IMR-90 (cell line): ENCODE data around the gene NPAS3. TPM values are rescaled to one million over a fixed set of nuclear protein-coding genes. Genes with fewer than 3 reads are reported as not detected.

ENCODE experiments used
- ATAC-seq: fragments of 200-7000 bp; cut with Tn5 transposase; 2 replicates; pipeline ENCODE4 v1.9.1; 2020; ENCODE audit warnings: low read depth, mild to moderate bottlenecking, moderate library complexity
- BruUV-seq: library from RNA; stranded (reverse); fragments of 400-500 nt; replicated peaks from 2 replicates; lab custom pipeline; 2021; lab: Mats Ljungman, UMichigan
- CTCF ChIA-PET: fragments of 300-600 bp; formaldehyde crosslinking; extraction: SDS; loops from one replicate; lab custom pipeline; 2021; ENCODE audit warnings: antibody characterized with exemption; lab: Yijun Ruan, JAX
- POLR2A ChIA-PET: fragments of 300-600 bp; sonication (Branson Sonifier 250); formaldehyde crosslinking; loops from one replicate; lab custom pipeline; 2022; ENCODE audit warnings: antibody characterized with exemption; ENCODE audit not compliant: unreplicated experiment; lab: Charles Lee
- DNase-seq: peaks from one replicate; pipeline ENCODE4 v3.0.0; 2013
- H2AFZ ChIP-seq: replicated peaks from 2 replicates; pipeline ENCODE3; 2013; ENCODE audit warnings: low read length, mild to moderate bottlenecking; ENCODE audit not compliant: poor library complexity
- H2AK5ac ChIP-seq: 2 replicates; pipeline ENCODE4 v1.6.1; 2013; ENCODE audit warnings: low read depth, low read length, inconsistent platforms
- H2AK9ac ChIP-seq: replicated peaks from 2 replicates; pipeline ENCODE3; 2013; ENCODE audit warnings: mild to moderate bottlenecking, low read depth, low read length, moderate library complexity; ENCODE audit not compliant: poor library complexity
- H2BK120ac ChIP-seq: 2 replicates; pipeline ENCODE4 v1.6.1; 2013; ENCODE audit warnings: low read depth, low read length, inconsistent platforms
- H2BK15ac ChIP-seq: 3 replicates; pipeline ENCODE4 v1.6.1; 2013; ENCODE audit warnings: low read depth, low read length, inconsistent platforms
- H2BK20ac ChIP-seq: 2 replicates; pipeline ENCODE4 v1.6.1; 2013; ENCODE audit warnings: low read depth, mild to moderate bottlenecking, inconsistent platforms, low read length, moderate library complexity
- H2BK5ac ChIP-seq: 2 replicates; pipeline ENCODE4 v1.6.1; 2013; ENCODE audit warnings: mild to moderate bottlenecking, low read depth, low read length, inconsistent platforms; ENCODE audit not compliant: poor library complexity, severe bottlenecking
- H3K14ac ChIP-seq: replicated peaks from 2 replicates; pipeline ENCODE4 v1.6.1; 2013; ENCODE audit warnings: low read depth, low read length, inconsistent platforms
- H3K18ac ChIP-seq: 2 replicates; pipeline ENCODE4 v1.6.1; 2013; ENCODE audit warnings: low read depth, low read length, control low read depth
- H3K23ac ChIP-seq: 2 replicates; pipeline ENCODE4 v1.6.1; 2013; ENCODE audit warnings: low read depth, low read length, inconsistent platforms
- H3K27ac ChIP-seq: 2 replicates; pipeline ENCODE4 v1.5.1; 2013; ENCODE audit warnings: mild to moderate bottlenecking, control low read depth, low read length; ENCODE audit not compliant: insufficient read depth
- H3K27me3 ChIP-seq: 2 replicates; pipeline ENCODE4 v1.6.1; 2013; ENCODE audit warnings: low read length; ENCODE audit not compliant: control insufficient read depth, insufficient read depth
- H3K36me3 ChIP-seq: 2 replicates; pipeline ENCODE4 v1.6.1; 2013; ENCODE audit warnings: low read length, mixed read lengths; ENCODE audit not compliant: control insufficient read depth, insufficient read depth
- H3K4ac ChIP-seq: 2 replicates; pipeline ENCODE4 v1.6.1; 2013; ENCODE audit warnings: low read depth, low read length, inconsistent platforms
- H3K4me1 ChIP-seq: 2 replicates; pipeline ENCODE4 v1.6.1; 2013; ENCODE audit warnings: low read length, mixed read lengths; ENCODE audit not compliant: control insufficient read depth, insufficient read depth
- H3K4me2 ChIP-seq: 2 replicates; pipeline ENCODE4 v1.6.1; 2013; ENCODE audit warnings: low read depth, mild to moderate bottlenecking, control low read depth, low read length, moderate library complexity
- H3K4me3 ChIP-seq: 2 replicates; pipeline ENCODE4 v1.5.1; 2013; ENCODE audit warnings: low read depth, mild to moderate bottlenecking, control low read depth, low read length, moderate library complexity; ENCODE audit not compliant: insufficient read depth
- H3K56ac ChIP-seq: 2 replicates; pipeline ENCODE4 v1.6.1; 2013; ENCODE audit warnings: low read length, inconsistent platforms; ENCODE audit not compliant: insufficient read depth; ENCODE audit errors: extremely low read depth
- H3K79me1 ChIP-seq, 2 experiments: 2 replicates each; pipeline ENCODE4 v1.6.1; 2013; ENCODE audit warnings: low read length in 2 of 2, inconsistent platforms in 1 of 2, low read depth in 1 of 2
- H3K9ac ChIP-seq: 2 replicates; pipeline ENCODE4 v1.6.1; 2013; ENCODE audit warnings: low read depth, low read length, control low read depth
- H3K9me1 ChIP-seq: 2 replicates; pipeline ENCODE4 v1.6.1; 2013; ENCODE audit warnings: low read length, inconsistent platforms; ENCODE audit not compliant: insufficient read depth
- H3K9me3 ChIP-seq: 2 replicates; pipeline ENCODE4 v1.6.1; 2013; ENCODE audit warnings: low read length; ENCODE audit not compliant: control insufficient read depth, insufficient read depth
- H4K20me1 ChIP-seq: 2 replicates; pipeline ENCODE4 v1.6.1; 2013; ENCODE audit warnings: low read length, inconsistent platforms; ENCODE audit not compliant: insufficient read depth
- H4K5ac ChIP-seq: 2 replicates; pipeline ENCODE4 v1.6.1; 2013; ENCODE audit warnings: mild to moderate bottlenecking, low read depth, low read length, control low read depth
- H4K8ac ChIP-seq, 2 experiments: 2 replicates each; pipeline ENCODE4 v1.6.1; 2013; ENCODE audit warnings: low read depth in 2 of 2, low read length in 2 of 2, control low read depth in 1 of 2, inconsistent platforms in 1 of 2
- H4K91ac ChIP-seq: 2 replicates; pipeline ENCODE4 v1.6.1; 2013; ENCODE audit warnings: low read depth, low read length, inconsistent platforms; ENCODE audit not compliant: insufficient read depth
- MAFK ChIP-seq: IDR thresholded peaks from 2 replicates; pipeline ENCODE4 v1.6.1; 2012; ENCODE audit warnings: low read depth, low read length, improper control_type of control experiment
- NFE2L2 ChIP-seq: fragments of 150-350 bp; IDR thresholded peaks from 2 replicates; pipeline ENCODE4 v1.6.1; 2016; ENCODE audit warnings: low read depth, mild to moderate bottlenecking, low read length
- WGBS, 2 experiments: methylation state at CpG; one replicate each; pipeline versions ENCODE4 v1.1.5 to v1.1.7; 2013; ENCODE audit warnings: missing lambda C conversion rate in 2 of 2; ENCODE audit not compliant: insufficient read length in 1 of 2; ENCODE audit errors: extremely low coverage in 2 of 2; 5-methylcytosine and 5-hydroxymethylcytosine counted together
- dilution Hi-C: fragments of 300-500 bp; cut with HindIII; formaldehyde crosslinking; loops from one replicate; pipeline ENCODE4 v1.14.3; 2018; ENCODE audit warnings: low sequenced_read_pairs; ENCODE audit not compliant: unreplicated experiment
- in situ Hi-C: fragments of 300-500 bp; cut with MboI; formaldehyde crosslinking; loops from 3 replicates; pipeline ENCODE4 v1.14.3; 2019; ENCODE audit warnings: low sequenced_read_pairs, inconsistent platforms, mixed read lengths
- intact Hi-C: fragments of 100-400 bp; cut with micrococcal nuclease; formaldehyde crosslinking; loops from 2 replicates; pipeline ENCODE4 v1.10.0; 2022
- polyA plus RNA-seq, 3 experiments: library from polyadenylated mRNA; depleted of rRNA; stranded (reverse); fragments of >200 nt; gene quantifications; 2 replicates each; pipeline ENCODE4 v1.2.3, GENCODE V29; 2012; ENCODE audit warnings: low replicate concordance in 1 of 3
- total RNA-seq: library from RNA; depleted of rRNA; stranded (reverse); fragments of >200 nt; gene quantifications from 2 replicates; pipeline ENCODE4 v1.2.3, GENCODE V29; 2012

Gene NPAS3
- total and polyA plus RNA-seq, 2 of the 4 experiments (the other 2 are of a cell fraction), result not detected

GRCh38 chr14:33680873-33681272 is 742.2 kb downstream of the NPAS3 start:
- Histone ChIP-seq H3K4me1 (no peaks in the 10 kb centered on the region), H4K5ac (no peak overlapping the region), H3K14ac (no peak overlapping the region), H2BK15ac (no peak overlapping the region), H3K4ac (no peak overlapping the region), H2AK9ac (no peak overlapping the region), H3K27ac (no peak overlapping the region), H3K27me3 (no peaks in the 10 kb centered on the region), H2BK120ac (no peak overlapping the region), H3K18ac (no peak overlapping the region), H3K4me2 (no peak overlapping the region), H2AFZ (no peak overlapping the region), H3K56ac (no peak overlapping the region), H3K4me3 (no peak overlapping the region), H2BK5ac (no peak overlapping the region), H2AK5ac (no peak overlapping the region), H3K36me3 (no peaks in the 10 kb centered on the region), H2BK20ac (no peak overlapping the region), H4K20me1 (no peaks in the 10 kb centered on the region), H3K9ac (no peak overlapping the region), H3K23ac (no peak overlapping the region), H3K9me1 (no peaks in the 10 kb centered on the region), H3K79me1 (no peaks in the 10 kb centered on the region), H3K9me3 (no peaks in the 10 kb centered on the region), H4K8ac (no peak overlapping the region), H4K91ac (no peak overlapping the region)
- ChIA-PET POLR2A (no interaction called here), CTCF (no interaction called here)
- dilution Hi-C loops, result no loop called here
- WGBS, 2 experiments, result no CpG with 5 or more reads among the region's 6 CpGs
- DNase-seq (no peak), ATAC-seq (no peak)
- peak; percentile 50; the same call in 1 of the 2 replicates for TF ChIP-seq MAFK
- no peak for TF ChIP-seq NFE2L2
- intact Hi-C loops, result no loop called here
- BruUV-seq, result no TSS peak
- in situ Hi-C loops, result no loop called here
